ENCODE results near the gene CLEC4C.
"Not testable (repeated sequence)": the region's sequence is repeated elsewhere in the genome, so short reads cannot be mapped to it uniquely, and the experiment has no call there.

CLEC4C gene, protein sequence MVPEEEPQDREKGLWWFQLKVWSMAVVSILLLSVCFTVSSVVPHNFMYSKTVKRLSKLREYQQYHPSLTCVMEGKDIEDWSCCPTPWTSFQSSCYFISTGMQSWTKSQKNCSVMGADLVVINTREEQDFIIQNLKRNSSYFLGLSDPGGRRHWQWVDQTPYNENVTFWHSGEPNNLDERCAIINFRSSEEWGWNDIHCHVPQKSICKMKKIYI

DNA sequence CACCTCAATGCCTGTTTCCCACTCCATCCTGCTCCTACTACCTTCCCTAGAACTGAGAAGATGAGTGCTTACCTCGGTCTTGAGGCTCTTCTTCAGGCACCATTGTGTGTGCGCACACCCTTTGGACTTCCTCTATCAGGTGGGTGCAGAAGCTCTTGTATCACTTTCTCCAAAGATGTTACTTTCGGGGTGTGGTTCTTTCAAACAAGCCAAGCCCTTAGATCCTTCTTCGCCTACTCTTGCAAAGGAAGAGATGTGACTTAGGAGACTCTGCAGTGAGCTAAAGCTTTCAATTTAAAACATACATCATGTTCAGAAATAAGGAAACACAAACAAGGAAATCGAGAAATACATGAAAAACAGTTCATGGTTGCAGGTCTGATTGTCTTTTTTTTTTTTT, at the start of gene CLEC4C:
TSS of gene CLEC4C (minus strand) at position 130 of the 400 bp plus-strand sequence. CDS start at position 103, 27 bp downstream.
- FAIRE-seq (no peak), DNase-seq (ENCODE audit: low spot score) (no peak)

DNA sequence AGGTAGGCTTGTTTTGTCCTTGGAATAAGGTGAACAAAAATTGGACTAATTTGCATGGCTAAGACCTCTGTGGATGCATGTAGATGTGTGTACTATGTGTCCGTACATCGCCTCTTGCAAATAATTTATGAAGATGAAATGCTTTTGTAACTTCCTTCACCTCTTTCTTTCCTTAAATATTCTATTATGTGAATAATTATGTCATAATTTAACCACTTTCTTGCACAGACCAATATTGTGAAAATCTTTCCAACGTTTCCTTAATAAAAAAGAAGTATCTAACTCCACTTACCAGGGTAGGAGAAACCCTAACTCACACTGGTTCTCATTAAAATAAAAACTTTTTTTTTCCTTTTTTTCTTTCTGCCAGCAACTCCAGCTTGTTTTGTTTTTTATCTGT, 46.0 kb upstream of the CLEC4C start:
- no peak for FAIRE-seq
- DNase-seq (ENCODE audit: low spot score) = no peak

DNA sequence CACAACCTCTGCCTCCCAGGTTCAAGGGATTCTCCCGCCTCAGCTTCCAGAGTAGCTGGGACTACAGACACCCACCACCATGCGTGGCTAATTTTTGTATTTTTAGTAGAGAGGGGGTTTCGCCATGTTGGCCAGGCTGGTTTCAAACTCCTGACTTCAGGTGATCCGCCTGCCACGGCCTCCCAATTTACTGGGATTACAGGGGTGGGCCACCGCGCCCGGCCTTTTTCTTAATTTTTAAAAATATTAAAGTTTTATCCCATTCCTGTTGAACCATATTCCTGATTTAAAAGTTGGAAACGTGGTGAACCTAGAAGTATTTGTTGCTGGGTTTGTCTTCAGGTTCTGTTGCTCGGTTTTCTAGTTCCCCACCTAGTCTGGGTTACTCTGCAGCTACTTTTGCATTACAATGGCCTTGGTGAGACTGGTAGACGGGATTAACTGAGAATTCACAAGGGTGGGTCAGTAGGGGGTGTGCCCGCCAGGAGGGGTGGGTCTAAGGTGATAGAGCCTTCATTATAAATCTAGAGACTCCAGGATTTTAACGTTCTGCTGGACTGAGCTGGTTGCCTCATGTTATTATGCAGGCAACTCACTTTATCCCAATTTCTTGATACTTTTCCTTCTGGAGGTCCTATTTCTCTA, 41.8 kb upstream of the CLEC4C start, which contains the start of gene NANOG:
TSS of gene NANOG (plus strand) at position 519 of the 645 bp plus-strand sequence. CDS start 213 bp downstream, outside the sequence.
- not testable (repeated sequence) for FAIRE-seq; DNase-seq (ENCODE audit: low spot score)

DNA sequence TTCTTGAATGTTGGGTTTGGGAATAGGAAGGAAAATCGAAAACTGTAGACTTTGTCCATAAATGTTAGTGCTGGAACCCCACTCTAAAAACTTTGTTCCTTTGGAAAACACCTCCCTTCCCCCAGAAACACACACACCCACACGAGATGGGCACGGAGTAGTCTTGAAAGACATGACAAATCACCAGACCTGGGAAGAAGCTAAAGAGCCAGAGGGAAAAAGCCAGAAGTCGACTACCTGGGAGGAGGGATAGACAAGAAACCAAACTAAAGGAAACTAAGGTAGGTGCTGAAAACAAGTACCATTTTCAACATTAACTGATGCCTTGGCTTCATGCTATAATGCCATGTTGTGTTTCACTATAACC, 41.1 kb upstream of the CLEC4C start:
- FAIRE-seq = no peak

DNA sequence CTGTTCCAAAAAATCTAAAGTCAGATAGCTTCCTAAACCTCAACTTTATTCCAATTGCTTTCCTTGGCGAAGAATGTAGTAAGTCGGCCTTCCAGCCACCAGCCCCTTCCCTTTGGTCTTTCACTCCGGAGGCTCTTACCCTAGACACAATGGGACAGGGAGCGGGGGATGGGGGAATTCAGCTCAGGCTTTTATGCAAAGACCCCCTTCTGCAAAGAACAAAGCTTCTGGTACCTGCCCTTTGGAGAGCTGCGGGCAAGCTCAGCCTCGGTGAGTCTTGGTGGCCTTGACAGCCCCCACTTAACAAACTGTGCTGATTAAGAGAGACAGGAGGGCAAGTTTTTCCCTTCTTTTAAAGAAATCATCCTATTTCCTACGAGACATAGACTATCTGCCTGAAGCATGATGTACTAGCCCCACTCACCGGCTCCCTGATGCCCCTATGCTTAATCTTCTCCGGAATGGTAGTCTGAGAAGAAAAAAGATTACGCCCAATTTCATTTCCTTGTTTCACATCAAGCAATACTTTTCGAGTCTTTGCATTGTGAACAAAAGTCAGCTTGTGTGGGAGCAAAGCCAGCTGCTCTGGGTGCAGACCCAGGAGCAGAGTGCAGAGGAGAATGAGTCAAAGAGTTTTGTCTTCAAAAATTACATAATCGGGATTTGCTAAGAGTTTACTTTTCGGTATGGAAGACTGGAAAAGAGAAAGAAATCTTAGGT, 40.6 kb upstream of the CLEC4C start:
- no peak for DNase-seq (ENCODE audit: low spot score)
- FAIRE-seq = no peak

More for the DNA sequence above, 41.1 kb upstream of the CLEC4C start:
- DNase-seq (ENCODE audit: low spot score) = no peak

DNA sequence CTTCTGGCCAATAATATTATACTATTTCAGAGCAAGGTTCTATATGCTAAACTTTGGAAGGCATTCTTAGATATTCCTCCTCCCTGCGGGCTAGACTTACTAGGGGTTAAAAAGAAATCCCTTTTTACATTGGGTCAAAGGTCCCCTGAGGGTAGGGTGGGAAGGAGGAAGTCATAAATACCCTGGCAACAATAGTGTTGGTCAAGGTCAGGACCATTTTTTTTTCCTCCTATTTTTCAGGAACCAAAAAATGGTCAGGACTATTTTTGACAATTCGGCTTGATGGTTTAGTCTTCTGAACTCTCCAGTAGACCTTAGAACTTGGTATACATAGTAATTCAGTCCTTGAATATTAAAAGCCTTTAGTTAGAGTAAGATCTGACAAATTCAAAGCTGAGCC, 37.5 kb upstream of the CLEC4C start:
- DNase-seq (ENCODE audit: low spot score) = no peak
- no peak for FAIRE-seq

DNA sequence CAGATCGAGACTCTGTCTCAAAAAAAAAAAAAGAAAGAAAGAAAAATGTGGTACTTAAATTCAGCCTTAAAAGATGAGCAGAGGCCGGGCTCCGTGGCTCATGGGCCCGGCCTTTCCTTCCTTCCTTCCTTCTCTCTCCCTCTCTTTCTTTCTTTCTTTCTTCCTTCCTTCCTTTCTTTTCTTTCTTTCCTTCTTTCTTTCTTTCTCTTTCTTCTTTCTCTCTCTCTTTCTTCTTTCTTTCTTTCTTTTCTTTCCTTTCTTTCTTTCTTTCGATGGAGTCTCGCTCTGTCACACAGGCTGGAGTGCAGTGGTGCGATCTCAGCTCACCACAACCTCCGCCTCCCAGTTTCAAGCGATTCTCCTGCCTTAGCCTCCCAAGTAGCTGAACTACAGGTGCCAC, 36.3 kb upstream of the CLEC4C start:
- not testable (repeated sequence) for FAIRE-seq

DNA sequence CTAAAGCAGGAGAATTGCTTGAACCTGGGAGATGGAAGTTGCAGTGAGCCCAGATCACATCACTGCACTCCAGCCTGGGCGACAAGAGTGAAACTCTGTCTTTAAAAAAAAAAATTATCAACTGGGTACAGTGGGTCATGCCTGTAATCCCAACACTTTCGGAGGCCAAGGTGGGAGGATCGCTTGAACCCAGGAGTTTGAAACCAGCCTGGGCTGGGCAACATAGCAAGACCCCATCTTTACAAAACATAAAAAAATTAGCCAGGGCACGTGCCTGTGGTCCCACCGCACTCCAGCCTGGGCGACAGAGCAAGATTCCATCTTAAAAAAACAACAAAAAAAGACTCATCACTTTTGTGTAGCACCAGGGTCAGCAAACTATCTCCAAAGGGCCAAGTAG, 34.9 kb upstream of the CLEC4C start:
- FAIRE-seq (no peak), DNase-seq (ENCODE audit: low spot score) (no peak)

More for the DNA sequence above, 36.3 kb upstream of the CLEC4C start:
- DNase-seq (ENCODE audit: low spot score) = not testable (repeated sequence)

DNA sequence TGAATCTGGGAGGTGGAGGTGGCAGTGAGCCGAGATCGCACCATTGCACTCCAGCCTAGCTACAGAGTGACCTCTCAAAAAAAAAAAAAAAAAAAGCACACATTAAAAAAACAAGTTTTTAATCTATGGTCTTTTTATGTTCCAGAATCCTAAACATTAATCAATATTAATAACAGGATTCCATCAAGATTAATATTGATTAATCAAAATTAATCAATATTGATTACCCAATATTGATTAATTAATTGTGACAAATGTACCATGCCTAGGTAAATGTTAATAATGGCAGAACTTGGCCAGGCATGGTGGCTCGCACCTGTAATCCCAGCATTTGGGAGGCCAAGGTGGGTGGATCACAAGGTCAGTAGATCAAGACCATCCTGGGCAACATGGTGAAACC, 34.1 kb upstream of the CLEC4C start:
- DNase-seq (ENCODE audit: low spot score) = no peak
- FAIRE-seq = no peak

DNA sequence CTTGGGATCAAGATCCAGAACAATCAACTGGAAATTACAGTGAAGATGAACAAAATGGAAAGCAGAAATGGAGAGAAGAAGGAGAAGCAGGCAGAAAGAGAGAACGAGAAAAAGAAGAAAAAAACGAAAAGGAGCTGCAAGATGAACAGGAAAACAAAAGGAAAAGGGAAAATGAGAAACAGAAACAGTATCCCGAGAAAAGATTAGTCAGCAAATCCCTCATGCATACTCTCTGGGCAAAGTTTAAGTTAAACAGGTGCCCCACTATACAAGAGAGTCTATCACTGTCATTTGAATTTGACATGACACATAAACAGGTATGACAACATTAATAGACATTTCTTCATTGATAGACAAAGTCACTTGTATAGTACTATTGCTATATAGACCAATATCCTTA, 22.8 kb upstream of the CLEC4C start:
- DNase-seq (ENCODE audit: low spot score) (no peak), FAIRE-seq (no peak)

DNA sequence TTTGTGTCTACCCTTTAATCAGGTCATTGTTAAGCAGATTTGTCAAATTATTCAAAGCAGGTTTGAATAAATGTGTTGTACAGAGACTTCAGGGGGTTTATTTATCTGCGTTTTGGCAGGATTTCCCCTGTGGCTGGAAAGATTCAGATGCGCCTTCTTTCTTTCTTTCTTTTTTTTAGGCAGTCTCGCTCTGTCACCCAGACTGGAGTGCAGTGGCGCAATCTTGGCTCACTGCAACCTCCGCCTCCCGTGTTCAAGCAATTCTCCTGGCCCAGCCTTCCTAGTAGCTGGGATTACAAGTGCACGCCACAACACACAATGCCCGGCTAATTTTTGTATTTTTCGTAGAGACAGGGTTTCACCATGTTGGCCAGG, 11.6 kb upstream of the CLEC4C start:
- DNase-seq (ENCODE audit: low spot score) = no peak

DNA sequence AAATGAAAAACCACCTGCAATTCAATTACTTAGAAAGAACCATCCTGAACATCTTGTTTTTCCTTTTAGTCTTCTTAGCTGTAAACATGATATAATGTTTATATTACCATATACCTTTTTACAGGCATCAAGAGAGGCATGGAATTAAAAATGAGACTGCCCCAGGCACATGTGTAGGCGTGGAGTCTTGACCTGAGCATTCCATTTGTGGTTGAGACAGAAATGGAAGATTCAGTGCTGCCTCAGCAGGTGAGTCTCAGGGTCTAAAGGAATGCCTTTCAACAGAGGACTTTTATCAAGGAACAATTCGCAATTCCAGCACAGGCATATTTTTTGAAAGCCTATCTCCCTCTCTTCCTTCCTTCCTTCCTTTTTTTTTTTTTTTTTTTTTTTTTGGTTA, 9.8 kb upstream of the CLEC4C start:
- FAIRE-seq (no peak), DNase-seq (ENCODE audit: low spot score) (no peak)

More for the DNA sequence above, 11.6 kb upstream of the CLEC4C start:
- FAIRE-seq = no peak

DNA sequence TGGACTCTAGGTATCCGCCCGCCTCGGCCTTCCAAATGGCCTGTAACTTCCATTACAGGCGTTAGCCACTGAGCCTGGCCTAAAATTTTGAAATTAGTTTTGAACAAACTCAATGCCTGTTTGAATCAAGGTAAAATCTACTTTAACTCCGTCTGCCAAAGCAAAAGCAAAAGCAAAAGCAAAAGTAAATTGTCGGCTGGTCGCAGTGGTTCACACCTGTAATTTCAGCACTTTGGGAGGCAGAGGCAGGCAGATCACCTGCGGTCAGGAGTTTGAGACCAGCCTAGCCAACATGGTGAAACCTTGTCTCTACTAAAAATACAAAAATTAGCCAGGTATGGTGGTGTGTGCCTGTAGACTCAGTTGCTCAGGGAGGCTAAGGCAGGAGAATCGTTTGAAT, 8.5 kb upstream of the CLEC4C start:
- not testable (repeated sequence) for FAIRE-seq; DNase-seq (ENCODE audit: low spot score)

DNA sequence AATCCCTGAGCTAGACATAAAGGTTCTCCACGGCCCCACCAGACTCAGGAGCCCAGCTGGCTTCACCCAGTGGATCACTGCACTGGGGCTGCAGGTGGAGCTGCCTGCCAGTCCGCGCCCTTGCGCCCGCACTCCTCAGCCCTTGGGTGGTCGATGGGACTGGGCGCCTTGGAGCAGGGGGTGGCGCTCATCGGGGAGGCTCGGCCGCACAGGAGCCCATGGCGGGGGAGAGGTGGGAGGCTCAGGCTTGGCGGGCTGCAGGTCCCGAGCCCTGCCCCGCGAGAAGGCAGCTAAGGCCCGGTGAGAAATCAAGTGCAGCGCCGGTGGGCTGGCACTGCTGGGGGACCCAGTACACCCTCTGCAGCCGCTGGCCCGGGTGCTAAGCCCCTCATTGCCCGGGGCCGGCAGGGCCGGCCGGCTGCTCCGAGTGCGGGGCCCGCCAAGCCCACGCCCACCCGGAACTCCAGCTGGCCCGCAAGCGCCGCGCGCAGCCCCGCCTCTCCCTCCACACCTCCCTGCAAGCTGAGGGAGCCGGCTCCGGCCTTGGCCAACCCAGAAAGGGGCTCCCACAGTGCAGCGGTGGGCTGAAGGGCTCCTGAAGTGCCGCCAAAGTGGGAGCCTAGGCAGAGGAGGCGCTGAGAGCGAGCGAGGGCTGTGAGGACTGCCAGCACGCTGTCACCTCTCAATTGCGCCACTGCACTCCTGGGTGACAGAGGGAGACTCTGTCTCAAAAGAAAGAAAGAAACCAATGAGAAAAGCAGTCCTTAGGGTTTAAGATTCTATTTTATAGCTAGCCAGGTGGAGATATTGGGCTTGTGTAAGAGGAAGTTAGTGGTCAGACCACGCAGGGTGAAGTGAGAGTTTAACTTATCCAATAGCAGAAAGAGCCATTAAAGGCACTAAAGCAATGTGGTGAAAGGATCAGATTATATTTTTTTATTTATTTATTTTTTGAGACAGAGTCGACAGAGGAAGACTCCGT, 5.1 kb upstream of the CLEC4C start:
- FAIRE-seq; DNase-seq (ENCODE audit: low spot score): not testable (repeated sequence)

DNA sequence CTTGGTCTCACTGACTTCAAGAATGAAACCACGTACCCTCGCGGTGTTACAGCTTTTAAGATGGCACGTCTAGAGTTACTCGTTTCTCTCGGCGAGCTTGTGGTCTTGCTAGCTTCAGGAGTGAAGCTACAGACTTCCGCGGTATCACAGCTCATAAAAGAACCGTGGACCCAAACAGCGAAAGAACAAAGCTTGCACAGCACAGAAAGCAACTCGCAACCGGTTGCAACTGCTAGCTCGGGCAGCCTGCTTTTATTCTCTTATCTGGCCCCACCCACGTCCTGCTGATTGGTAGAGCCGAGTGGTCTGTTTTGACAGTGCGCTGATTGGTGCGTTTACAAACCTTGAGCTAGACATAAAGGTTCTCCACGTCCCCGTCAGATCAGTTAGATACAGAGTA, 4.2 kb upstream of the CLEC4C start:
- DNase-seq (ENCODE audit: low spot score) (no peak), FAIRE-seq (no peak)

DNA sequence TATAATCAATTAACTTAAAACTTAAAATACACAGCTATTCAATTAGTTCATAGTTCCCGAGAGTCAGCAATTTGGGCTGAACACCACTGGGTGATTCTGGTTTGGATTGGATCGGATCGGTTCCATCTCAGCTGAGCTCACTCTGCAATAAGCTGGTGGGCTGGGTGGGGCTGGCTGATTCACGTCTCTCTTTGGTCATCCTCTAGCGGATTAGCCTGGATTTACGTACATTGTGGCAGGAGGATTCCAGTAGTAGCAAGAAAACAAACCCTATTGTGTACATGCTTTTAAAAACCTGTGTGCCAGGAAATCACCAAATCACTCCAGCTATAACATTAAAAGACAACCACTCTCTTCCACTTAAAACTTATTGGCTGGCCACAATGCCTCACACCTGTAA, 3.2 kb upstream of the CLEC4C start:
- DNase-seq (ENCODE audit: low spot score) (no peak), FAIRE-seq (no peak)

DNA sequence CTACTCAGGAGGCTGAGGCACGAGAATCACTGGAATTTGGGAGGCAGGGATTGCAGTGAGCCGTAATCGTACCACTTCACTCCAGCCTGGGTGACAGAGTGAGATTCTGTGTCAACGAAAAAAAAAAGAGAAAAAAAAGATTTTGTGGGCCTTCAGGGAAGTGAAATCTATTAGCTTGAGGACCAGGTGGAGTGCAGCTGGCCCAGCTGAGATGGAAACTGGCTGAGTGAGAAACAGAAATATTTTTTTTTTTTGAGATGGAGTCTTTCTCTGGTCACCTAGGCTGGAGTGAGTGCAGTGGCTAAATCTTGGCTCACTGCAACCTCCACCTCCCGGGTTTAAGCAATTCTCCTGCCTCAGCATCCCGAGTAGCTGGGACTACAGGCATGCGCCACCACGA, 2.3 kb upstream of the CLEC4C start:
- FAIRE-seq (no peak), DNase-seq (ENCODE audit: low spot score) (no peak)

DNA sequence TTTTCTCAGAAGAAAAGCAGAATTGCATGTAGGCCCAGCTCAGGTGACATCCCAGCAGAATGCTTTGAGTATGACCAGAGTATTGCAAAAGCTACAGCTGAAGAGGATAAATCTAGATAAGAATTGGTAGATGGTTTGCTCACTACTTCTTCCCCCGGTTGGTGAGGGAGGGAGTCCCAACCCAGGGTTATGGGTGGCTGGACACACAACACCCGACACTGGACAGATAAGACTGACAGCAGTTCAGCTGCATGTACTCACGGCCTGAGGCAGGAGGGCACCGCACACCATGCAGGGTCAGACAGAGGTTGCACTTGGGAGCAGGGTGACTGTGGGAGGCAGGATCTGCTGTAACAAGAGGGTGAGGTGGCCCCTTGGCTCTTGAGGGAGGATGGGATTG, 1.7 kb upstream of the CLEC4C start:
- no peak for FAIRE-seq

DNA sequence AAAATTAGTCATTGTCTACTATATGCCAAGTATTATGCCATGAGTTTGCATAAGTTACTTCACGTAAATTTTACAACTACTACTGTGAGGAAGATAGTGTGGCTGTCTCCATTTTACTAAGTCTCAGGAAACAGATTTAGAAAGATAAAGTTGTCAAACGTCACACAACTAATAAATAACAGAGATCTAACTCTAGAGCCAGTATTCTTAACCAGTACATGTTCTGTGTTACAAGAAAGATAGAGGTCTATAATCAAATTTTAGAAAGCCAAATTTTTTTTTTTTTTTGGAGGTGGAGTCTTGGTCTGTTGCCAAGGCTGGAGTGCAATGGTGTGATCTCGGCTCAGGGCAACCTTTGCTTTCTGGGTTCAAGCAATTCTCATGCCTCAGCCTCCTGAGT, 14.2 kb downstream of the CLEC4C start:
- DNase-seq (ENCODE audit: low spot score) = no peak
- no peak for FAIRE-seq

More for the DNA sequence above, 1.7 kb upstream of the CLEC4C start:
- DNase-seq (ENCODE audit: low spot score) = no peak

DNA sequence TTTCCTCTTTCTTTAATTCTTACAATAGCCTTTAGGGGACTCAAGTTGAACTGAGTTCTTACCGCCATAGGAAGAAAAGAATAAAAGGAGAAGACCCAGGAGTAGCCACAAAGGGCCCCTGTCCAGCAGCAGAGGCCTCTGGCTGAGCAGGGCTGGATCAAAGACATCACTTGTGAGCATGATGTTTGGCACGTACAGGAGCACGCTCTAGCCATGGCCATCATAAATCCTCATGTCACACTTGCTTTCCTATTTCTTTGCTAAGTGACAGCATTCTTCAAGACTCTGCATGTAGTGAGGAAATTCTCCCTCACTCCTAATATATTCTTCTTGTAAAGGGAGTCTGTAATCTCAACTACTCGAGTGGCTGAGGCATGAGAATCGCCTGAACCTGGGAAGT, 15.7 kb downstream of the CLEC4C start:
- FAIRE-seq (no peak), DNase-seq (ENCODE audit: low spot score) (no peak)

DNA sequence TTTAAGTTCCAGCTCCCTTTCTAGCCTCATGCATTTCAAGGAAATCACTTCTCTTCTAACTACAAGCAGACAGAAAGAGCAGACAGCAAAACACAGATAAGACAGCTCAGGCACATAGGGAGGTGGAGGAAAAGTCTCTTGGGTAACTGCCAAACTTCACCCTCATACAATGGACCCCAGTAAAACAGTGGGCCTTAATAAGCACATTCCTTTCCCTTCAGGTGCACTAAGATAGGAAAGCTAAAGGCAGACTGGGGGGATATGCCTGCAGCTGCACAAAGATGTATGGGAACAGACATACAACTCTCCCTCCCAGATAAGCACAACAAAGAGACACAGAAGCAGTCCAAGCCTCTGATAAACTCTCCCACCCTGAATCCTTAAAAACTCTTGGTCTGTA, 16.2 kb downstream of the CLEC4C start:
- FAIRE-seq; DNase-seq (ENCODE audit: low spot score): not testable (repeated sequence)
